HG03565 (cell line): ENCODE results near the gene FADS6.

ENCODE experiments used
- ATAC-seq: cut with Tn5 transposase; IDR thresholded peaks from one replicate; pipeline ENCODE4 v1.9.1; 2021; ENCODE audit warnings: mild to moderate bottlenecking, moderate library complexity; ENCODE audit not compliant: unreplicated experiment

Gene FADS6, protein sequence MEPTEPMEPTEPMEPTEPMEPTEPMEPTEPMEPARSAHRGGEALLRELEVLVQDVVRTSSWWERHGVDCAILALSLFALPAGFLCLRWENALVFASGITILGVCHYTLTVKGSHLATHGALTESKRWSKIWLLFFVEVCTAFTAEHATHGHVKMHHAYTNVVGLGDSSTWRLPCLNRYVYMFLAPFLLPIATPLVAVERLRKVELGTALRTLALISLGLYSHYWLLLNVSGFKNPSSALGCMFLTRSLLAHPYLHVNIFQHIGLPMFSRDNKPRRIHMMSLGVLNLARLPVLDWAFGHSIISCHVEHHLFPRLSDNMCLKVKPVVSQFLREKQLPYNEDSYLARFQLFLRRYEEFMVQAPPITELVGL

DNA sequence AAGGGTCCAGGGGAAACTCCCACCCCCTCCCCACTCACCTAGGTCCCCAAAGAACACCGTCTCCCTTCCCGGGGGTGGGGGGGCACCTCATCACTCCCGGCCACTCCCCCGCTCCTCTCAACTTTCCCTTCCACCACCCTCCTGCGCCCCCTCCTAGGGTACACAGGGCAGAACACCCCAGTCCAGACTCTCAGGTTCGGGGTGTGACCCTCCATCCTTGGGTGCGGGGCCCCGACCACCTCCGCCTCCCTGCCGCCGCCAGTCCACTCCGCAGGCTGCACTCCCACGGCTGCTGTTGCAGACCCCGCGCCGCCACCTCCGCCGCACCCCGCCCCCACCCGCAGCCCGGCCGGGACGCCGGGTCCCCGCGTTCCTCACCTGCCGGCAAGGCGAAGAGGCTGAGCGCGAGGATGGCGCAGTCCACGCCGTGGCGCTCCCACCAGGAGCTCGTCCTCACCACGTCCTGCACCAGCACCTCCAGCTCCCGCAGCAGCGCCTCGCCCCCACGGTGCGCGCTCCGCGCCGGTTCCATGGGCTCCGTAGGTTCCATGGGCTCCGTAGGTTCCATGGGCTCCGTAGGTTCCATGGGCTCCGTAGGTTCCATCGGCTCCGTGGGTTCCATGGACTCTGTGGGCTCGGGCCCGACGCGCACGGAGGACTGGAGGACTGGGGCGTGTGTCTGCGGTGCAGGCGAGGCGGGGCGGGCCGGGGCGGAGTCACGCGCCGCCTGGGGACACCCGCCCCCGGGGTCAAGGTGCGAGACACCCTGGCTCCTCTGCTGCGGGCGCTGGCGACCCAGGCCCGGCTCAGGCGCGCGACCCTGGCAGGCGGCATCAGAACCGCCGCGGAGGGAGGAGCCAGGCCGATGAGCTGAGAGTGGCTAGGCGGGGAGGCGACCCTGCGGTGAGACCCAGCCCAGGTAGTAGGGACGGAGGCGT, at the start of gene FADS6:
FADS6 (minus strand) TSS at position 660 of the 938 bp plus-strand sequence; CDS start at position 622, 38 bp downstream.
- ATAC-seq: no peak

DNA sequence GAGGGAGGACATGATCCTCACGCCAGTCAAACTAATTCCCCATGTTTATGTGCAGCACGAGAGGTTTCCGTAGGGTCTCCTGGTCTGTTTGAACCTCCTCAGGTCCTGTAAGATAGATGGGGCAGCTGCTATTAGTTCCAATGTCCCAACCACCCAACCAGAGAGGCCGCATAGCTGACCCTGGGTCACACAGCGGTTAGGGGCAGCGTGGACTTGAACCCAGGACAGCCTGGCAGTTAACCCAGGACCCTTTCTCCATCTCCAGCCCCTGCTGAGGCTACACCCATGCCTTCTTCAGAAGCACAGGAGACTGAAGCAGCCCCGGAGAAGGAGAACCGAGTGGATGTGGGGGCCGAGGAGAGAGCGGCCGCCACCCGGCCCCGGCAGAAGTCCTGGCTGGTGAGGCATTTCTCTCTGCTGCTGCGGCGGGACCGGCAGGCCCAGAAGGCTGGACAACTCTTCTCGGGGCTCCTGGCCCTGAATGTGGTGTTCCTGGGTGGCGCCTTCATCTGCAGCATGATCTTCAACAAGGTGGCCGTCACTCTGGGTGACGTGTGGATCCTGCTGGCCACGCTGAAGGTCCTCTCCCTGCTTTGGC, 47.8 kb upstream of the FADS6 start:
- ATAC-seq: no peak

DNA sequence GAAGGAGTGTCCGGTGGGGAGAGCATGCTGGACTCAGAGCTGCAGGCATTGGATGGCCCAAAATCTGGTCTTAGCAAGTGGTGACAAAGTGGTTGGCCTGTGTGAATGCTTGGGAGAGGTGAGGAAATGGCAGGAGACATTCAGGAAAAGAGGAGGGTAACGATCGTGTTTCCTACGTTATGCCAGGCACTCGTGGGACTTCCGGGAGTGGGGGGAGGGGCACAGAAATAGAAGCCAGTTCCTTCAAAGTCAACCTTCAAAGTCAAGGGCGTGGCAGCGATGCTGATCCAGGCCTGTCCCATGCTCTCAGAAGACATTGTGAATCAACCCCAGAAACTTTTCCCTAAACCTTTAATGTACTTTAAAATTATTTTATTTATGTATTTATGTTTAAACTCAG, 46.1 kb upstream of the FADS6 start:
- ATAC-seq: no peak

DNA sequence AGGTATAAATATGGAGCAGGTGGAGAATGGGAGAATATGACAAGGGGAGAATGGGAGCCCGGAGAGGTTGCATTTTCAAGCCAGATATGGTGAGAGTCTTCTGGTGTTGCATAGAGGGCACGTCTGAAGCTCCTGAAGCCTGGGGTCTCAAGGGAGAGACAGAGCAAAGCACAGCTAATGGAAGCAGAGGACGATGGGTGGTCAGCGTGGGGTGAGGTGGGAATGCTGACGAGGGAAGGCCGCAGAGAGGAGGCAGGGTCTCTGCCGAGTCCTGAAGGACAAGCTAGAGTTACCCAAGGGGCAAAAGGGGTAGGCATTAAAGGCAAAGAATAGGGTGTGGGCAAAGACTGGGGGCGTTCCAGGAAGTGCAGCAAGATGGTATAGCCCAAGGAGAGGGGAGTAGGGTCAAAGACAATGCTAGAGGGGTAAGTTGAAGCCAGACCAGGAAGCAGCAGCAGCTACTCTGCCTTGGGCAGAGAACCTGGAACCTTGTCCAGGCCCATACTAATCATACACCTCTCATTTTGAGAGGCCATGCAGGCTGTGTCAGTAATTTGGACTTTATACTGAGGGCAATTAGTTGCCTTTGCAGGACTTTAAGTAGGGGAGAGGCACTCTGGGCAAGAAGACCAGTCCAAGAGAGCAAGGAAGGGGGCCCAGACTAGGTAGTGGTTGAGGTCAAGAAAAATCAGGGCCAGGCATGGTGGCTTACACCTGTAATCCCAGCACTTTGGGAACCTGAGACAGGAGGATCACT, 44.9 kb upstream of the FADS6 start:
- ATAC-seq: no peak

DNA sequence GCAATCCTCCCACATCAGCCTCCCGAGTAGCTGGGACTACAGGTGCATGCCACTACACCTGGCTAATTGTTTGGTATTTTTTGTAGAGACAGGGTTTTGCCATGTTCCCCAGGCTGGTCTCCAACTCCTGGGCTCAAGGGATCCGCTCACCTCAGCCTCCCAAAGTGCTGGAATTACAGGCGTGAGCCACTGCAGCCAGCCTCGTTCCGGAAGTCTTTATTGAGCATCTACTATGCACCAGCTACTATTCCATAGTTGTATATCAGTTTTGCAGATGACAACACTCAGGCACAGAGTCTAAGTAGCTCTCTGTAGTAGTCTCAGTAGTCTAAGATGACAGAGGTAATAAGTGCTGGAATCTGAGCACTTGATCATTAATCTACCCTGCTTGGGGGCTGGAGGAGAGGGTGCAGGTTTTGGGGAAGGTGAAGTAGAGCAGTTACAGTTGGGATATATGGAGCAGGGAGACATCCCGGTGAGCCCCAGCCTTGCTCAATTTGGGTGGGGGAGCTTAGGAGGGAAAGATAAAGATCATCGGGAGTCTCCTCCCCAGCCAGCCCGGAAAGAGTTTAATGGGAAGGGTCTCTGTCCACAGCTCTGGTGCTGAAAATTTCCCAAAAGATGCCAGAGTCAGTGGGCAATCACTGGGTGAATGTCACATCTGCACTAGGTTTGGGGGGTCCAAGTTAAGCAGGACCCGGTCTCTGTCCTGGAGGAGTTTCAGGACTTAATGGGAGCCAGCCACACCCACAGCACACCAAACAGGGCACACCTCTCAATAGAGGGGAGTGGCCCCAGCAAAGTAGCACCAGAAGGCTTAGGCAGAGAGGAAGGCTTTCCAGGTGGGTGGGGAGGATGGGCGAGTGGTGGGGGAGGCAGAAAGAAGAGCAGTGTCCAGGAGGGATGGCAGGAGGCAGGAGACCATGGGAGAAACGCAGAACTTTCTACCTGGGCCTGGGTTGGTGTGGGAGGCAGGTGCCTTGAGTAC, 43.9 kb upstream of the FADS6 start:
- ATAC-seq: no peak

DNA sequence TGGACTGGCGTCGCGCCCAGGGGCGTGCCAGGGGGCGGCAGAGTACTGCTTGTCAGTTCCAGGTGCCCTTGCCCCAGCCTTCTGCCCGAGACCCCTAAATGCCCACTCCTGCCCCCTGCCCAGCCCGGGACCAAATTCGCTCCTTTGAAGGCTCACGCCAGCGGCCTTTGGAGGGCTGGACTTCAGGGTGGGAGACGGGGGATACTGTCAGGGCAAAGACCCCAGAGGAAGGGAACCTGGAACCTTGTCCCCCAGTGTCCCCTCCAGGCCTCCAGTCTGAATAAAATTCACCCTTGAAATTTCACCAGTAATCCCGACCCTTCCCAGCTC, 43.0 kb upstream of the FADS6 start:
- ATAC-seq: no peak

DNA sequence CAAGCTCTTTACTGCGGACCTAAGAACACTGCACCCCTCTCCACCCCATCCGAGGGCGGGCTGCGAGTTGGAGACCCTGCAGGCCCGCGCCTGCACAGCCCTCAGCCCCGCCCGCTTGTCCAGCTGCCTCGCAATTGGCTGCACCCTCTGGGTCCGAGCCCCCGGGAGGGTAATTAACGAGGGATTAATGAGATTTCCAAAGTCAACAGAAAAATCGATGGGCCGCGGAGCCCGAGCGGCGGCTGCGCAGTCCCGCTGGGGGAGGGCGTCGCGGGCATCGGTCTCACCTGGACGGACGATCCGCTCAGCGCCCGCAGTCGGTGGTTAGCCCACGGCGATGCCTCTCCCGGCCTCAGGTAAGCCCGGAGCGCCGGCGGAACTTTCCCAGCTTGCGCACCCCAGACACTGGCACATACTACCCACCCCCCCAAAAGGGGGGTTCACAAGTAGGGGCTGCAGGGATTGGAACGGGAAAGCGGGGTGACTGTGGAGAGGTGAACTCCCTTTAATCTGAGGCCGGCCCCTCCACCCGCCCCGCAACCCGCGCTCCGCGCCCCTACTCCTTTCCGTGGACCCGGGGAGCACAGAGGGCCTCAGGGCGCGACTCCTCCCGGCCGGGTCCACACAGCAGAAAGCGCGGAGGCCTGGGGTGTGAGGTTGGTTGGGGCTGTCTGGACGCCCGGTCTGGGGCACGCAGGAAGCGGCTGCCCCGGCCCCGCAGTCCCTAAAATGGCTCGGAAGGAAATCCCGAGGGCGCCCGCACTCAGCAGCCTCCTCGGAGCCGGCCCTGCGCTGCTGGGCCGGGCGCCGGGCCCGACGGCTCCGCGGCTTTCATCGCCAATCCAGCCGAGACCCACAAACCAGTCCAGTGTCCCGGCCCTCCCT, 42.4 kb upstream of the FADS6 start, which contains the start of gene OTOP3:
OTOP3 (plus strand) TSS at position 314 of the 885 bp plus-strand sequence; CDS start at position 338, 24 bp downstream.
- ATAC-seq: no peak

DNA sequence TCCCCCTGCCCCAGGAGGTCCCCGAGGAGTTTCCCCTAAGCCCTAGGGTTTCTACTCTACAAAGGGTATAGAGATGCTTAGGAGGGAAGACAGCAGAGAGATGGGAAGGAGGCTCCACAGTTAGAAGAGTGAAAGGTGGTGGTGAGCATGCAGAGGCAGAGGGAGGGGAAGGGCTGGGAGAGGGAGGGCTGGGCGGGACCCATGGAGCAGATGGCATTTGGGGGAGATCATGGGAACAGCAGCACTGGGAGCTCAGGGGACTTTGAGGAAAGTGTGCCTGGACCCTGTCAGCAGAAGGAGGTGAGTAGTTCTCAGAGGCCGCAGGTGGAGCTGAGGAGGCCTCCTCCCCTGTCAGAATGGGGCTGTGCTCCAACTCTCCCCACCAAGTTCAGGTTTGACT, 41.6 kb upstream of the FADS6 start:
- ATAC-seq: no peak

DNA sequence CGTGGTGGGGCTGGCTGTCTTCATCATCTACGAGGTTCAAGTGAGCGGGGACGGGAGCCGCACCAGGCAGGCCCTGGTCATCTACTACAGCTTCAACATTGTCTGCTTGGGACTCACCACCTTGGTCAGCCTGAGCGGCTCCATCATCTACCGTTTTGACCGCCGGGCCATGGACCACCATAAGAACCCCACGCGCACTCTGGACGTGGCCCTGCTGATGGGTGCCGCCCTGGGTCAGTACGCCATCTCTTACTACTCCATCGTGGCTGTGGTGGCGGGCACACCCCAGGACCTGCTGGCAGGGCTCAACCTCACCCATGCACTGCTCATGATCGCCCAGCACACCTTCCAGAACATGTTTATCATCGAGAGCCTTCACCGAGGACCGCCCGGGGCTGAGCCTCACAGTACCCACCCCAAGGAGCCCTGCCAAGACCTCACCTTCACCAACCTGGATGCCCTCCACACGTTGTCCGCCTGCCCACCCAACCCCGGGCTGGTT, 37.2 kb upstream of the FADS6 start:
- ATAC-seq: no peak

DNA sequence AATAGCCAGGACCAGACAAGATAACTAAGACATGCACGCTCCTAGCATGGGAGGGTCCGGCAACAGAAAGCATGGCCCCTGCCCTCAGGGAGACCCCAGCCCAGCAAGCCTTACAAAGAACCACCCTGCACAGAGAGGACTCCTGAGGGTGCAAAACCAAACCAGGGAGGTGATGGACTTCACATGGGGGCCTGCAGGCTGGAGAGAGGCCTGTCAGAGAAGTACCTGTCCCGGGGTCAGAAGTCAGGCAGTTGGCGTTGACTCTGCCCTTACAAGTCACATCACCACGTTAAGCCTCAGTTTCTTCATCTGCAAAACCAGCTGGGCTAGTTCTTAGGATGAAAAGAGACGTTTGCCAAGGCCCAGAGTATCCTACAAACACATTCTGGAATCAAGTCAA, 35.4 kb upstream of the FADS6 start:
- no peak for ATAC-seq

DNA sequence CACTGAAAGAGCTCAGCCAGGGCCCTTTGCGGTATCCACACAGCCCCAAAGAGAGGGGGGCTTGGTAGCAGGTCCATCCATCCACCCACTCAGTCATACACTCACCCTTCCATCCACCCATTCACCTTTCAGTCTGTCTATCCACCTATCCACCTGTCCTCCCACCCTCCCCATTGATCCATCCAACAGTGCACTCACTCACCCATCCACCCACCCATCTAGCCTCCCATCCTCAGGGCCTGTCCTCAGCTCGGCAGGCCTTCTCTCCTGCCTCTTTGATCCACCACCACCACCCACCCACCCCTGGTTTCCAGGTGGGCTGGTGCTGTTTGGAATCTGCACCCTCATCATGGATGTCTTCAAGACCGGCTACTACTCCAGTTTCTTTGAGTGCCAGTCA, 31.8 kb upstream of the FADS6 start:
- ATAC-seq: no peak

DNA sequence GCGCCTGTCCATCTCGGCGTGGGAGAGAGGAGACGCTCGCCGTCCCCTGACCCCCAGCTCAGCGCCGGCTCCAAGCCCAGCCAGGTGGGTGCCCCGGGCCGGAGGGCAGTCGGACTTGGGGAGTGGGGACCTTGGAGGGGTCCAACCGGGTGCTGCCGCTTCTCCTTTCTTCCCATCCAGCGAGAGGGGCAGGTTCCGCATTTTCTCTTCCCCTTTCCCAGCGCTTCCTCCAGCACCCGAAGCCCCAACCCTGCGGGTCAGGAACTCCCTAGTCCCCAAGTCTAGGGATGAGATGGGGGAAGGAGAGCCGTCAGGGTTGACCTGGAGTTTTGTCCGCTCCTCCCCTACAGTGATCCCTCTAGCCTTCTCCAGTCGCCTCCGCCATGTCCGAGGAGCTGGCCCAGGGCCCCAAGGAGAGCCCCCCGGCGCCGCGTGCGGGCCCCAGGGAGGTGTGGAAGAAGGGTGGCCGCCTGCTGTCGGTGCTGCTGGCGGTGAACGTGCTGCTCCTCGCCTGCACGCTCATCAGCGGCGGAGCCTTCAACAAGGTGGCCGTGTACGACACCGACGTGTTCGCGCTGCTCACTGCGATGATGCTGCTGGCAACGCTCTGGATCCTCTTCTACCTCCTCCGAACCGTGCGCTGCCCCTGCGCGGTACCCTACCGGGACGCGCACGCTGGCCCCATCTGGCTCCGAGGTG, 31.0 kb upstream of the FADS6 start, which contains the start of gene OTOP2:
OTOP2 (plus strand) TSS at position 24 of the 699 bp plus-strand sequence; CDS start at position 384, 360 bp downstream.
- no peak for ATAC-seq

DNA sequence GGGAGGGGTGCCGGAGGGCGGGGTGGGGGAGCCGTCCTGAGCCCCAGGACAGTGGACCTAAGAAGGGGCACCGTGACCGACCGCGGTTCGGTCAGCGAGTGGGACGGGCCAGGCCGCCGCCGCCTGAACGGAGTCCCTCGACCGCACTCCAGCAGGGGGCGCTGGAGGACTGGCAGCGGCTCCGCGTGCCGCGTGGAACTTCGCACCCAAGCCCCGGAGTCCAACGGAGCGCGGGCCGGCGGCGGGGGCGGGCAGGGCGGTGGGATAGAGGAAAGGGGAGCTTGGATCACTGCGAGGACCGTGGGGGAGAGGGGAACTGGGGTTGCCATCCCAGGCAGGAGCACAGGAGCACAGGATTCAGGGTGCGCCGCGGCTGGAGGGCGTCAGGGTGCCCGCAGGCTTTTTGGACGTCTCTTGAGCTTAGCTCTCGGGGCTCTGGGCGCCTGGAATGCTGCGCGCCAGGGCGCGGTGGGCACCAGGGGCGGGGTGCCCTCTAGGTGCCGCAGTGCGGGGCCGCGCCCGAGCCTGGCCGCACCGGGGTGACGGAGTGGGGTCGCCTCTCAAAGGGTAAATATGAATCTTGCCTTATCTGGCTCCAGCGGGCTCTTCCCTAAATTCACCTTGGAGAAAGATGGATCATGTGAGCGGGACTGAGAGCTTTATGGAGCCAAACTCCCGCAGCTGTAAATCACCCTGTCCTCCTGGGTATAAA, 30.3 kb upstream of the FADS6 start:
- ATAC-seq: no peak

DNA sequence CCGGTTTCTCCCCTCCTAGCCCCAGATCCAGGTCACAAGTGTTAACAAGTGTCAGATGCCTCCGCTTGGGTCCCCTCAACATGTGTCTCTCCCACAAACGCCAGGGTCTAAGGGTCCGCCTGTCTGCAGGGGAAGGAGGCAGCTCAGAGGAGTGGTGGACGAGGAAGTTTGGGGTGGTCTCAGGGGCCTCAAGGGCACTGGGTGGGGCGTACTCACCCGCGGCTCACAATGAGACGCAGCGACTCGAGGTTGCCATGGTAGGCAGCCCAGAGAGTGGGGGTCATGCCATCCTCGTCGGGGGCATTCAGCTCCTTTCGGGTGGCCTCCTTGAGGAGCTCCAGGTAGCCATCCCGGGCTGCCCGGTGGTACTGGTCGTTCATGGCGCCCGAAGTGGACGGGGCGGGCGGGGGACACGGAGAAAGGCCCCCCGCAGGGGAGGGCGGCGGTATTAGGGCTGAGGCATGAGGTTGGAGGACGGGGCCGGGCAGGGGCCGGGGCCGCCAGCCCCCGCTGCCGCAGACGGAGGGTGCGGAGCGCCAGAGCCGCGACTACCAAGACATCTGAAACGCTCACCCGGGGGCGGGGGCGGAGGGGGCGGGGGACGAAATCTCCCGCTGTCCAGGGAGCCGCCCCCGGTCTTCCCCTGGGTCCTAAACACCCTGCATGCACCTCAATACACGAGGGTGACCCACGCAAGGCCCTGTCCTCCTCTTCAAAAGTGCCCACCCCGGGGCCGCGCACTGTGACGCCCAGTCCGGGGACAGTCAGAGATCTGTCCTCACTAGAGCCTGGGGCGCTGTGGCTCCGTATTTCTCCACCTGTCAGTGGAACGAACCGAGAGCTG, 29.5 kb upstream of the FADS6 start, which contains the start of gene USH1G:
USH1G (minus strand) TSS at position 562 of the 844 bp plus-strand sequence; CDS start at position 380, 182 bp downstream.
- no peak for ATAC-seq

DNA sequence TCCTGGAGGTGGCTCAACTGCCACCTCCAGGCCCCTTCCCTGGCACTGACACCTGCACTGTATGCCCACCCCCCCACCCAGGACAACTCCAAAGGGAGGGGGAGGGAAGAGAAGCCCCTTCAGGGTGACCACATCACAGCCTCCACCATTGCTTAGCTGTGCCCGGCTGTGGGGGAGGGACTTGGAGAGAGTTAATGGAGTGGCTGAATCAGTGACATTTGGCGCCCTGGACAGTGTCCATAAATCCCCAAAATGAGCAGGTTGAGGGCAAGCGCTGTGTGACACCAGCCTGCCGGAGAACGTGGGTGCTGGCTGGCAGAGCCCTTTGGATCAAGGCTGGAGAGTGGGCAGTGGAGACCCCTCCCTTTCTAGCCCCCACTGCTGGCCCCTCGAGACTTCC, 28.7 kb upstream of the FADS6 start:
- ATAC-seq: no peak

DNA sequence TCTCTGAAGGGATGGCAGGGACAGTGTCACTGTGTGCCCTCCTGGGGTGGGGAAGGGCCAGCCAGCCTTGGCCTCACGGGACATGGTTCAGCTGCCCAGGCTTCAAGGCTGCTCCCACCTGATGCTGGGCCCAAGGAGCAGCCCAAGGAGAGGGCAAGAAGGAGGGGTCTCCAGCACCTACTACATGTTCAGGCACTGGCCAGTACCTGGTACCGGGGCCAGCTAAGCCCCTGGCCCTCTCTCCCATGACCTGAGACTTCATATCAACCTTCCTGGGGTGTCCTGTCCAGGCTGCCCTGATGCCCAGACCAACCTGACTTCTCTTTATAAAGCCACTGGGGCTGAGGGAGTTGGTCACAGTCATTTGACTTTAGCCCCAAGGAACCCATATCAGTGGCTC, 28.3 kb upstream of the FADS6 start:
- no peak for ATAC-seq
